Smooth muscle cell (in vitro differentiated cells): ENCODE measurements around the gene OR1A2. TPM values are rescaled to one million over a fixed set of nuclear protein-coding genes. Genes with fewer than 3 reads are reported as not detected.
"Not testable (repeated sequence)": the region's sequence is repeated elsewhere in the genome, so short reads cannot be mapped to it uniquely, and the experiment has no call there.

Source experiments
- DNase-seq: peaks from one replicate; lab custom pipeline; 2025; ENCODE audit not compliant: unreplicated experiment; lab: John Stamatoyannopoulos, UW
- H2AFZ ChIP-seq: fragments of 200-600 bp; sonication (generic); 2 replicates; pipeline ENCODE4 v1.6.0; 2016; ENCODE audit warnings: antibody characterized with exemption, low read depth, mild to moderate bottlenecking
- H3F3A ChIP-seq: fragments of 200-600 bp; sonication (generic); 2 replicates; pipeline ENCODE4 v1.6.0; 2017; ENCODE audit warnings: antibody characterized with exemption, low read depth
- H3K27ac ChIP-seq: fragments of 200-600 bp; sonication (generic); 2 replicates; pipeline ENCODE4 v1.5.1; 2016; ENCODE audit warnings: low read depth, mild to moderate bottlenecking
- H3K27me3 ChIP-seq: fragments of 200-600 bp; sonication (generic); 2 replicates; pipeline ENCODE4 v1.6.1; 2016; ENCODE audit warnings: low read depth, mild to moderate bottlenecking
- H3K36me3 ChIP-seq: fragments of 200-600 bp; sonication (generic); 2 replicates; pipeline ENCODE4 v1.5.1; 2016; ENCODE audit warnings: low read depth
- H3K4me1 ChIP-seq: fragments of 200-600 bp; sonication (generic); 2 replicates; pipeline ENCODE4 v1.5.1; 2016; ENCODE audit warnings: low read depth
- H3K4me2 ChIP-seq: fragments of 200-600 bp; sonication (generic); 2 replicates; pipeline ENCODE4 v1.6.0; 2016; ENCODE audit warnings: mild to moderate bottlenecking
- H3K4me3 ChIP-seq: fragments of 200-600 bp; sonication (generic); 2 replicates; pipeline ENCODE4 v1.5.1; 2016; ENCODE audit warnings: mild to moderate bottlenecking
- H3K79me2 ChIP-seq: fragments of 200-600 bp; sonication (generic); 2 replicates; pipeline ENCODE4 v1.6.0; 2016; ENCODE audit warnings: low read depth, mild to moderate bottlenecking
- H3K9ac ChIP-seq: fragments of 200-600 bp; sonication (generic); 2 replicates; pipeline ENCODE4 v1.6.0; 2016; ENCODE audit warnings: low read depth
- H3K9me3 ChIP-seq: fragments of 200-600 bp; sonication (generic); replicated peaks from 2 replicates; pipeline ENCODE4 v1.5.1; 2016; ENCODE audit warnings: low read depth
- H4K20me1 ChIP-seq: fragments of 200-600 bp; sonication (generic); 2 replicates; pipeline ENCODE4 v1.6.0; 2016; ENCODE audit warnings: low read depth
- WGBS: methylation state at CpG from one replicate; pipeline ENCODE4 v1.1.7; 2016; ENCODE audit warnings: low lambda C conversion rate; 5-methylcytosine and 5-hydroxymethylcytosine counted together
- polyA plus RNA-seq: library from polyadenylated mRNA; unstranded; fragments of >200 nt; fragmentation: Nextera tagmentation; extraction: Ambion mirVana; gene quantifications from 2 replicates; pipeline ENCODE4 v1.2.1, GENCODE V29; 2016
- total RNA-seq: library from RNA; depleted of rRNA; stranded (reverse); fragments of >200 nt; gene quantifications from 2 replicates; pipeline ENCODE4 v1.2.3, GENCODE V29; 2014
- TF ChIP-seq, protein P1 (sequence below): fragments of 200-600 bp; sonication (generic); IDR thresholded peaks from 2 replicates; pipeline ENCODE4 v1.5.1; 2017; ENCODE audit warnings: borderline replicate concordance, mild to moderate bottlenecking, antibody characterized with exemption; ENCODE audit not compliant: insufficient read depth, poor library complexity, severe bottlenecking

The OR1A2 gene
- total and polyA plus RNA-seq, 2 experiments from 2014 or later = not detected

DNA sequence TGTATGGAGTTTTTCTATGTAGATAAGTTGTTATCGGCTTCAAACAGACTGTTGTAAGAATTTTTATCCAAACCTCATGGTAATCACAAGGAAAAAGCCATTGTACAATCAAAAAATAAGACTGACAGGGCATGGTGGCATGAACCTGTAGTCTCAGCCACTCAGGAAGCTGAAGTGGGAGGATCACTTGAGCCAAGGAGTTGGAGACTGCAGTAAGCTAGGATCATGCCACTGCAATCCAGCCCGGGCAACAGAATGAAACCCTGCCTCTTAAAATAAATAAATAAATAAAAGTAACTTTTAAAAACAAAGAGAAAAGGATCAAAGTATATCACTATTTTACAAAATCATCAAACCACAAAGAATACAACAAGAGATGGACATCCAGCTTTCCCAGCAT is 24.5 kb downstream of the OR1A2 start:
- no peaks in the 10 kb centered on the region for H3K36me3 ChIP-seq
- H3K27ac ChIP-seq = no peak overlapping the region
- no peaks in the 10 kb centered on the region for H3K79me2 ChIP-seq
- no peak overlapping the region for H3K9ac ChIP-seq
- H3K4me2 ChIP-seq = no peak overlapping the region
- no peak for DNase-seq
- H4K20me1 ChIP-seq = no peaks in the 10 kb centered on the region
- H3K4me3 ChIP-seq = no peak overlapping the region
- TF ChIP-seq, protein P1, sequence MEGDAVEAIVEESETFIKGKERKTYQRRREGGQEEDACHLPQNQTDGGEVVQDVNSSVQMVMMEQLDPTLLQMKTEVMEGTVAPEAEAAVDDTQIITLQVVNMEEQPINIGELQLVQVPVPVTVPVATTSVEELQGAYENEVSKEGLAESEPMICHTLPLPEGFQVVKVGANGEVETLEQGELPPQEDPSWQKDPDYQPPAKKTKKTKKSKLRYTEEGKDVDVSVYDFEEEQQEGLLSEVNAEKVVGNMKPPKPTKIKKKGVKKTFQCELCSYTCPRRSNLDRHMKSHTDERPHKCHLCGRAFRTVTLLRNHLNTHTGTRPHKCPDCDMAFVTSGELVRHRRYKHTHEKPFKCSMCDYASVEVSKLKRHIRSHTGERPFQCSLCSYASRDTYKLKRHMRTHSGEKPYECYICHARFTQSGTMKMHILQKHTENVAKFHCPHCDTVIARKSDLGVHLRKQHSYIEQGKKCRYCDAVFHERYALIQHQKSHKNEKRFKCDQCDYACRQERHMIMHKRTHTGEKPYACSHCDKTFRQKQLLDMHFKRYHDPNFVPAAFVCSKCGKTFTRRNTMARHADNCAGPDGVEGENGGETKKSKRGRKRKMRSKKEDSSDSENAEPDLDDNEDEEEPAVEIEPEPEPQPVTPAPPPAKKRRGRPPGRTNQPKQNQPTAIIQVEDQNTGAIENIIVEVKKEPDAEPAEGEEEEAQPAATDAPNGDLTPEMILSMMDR = no peak
- H3K27me3 ChIP-seq = no peaks in the 10 kb centered on the region
- H3F3A ChIP-seq = no peaks in the 10 kb centered on the region
- WGBS = 83% methylated on average over 2 of the region's 2 CpGs
- H3K9me3 ChIP-seq = no peaks in the 10 kb centered on the region
- H2AFZ ChIP-seq = no peak overlapping the region
- no peaks in the 10 kb centered on the region for H3K4me1 ChIP-seq

DNA sequence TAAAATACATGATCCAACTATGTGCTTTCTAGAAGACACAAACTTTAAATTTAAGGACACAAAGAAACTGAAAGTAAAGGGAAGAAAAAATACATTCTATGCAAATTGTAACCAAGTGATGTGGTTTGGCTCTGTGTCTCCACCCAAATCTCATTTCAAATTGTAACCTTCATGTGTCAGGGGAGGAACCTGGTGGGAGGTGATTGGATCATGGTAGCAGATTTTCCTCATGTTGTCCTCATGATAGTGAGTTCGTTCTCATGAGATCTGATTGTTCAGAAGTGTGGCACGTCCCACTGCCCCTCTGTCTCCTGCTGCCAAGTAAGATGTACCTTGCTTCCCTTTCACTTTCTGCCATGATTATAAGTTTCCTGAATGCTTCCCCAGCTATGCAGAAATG is 25.2 kb downstream of the OR1A2 start:
- Histone ChIP-seq H3K36me3 (no peaks in the 10 kb centered on the region), H2AFZ (no peak overlapping the region), H3K4me2 (no peak overlapping the region), H3K9ac (no peak overlapping the region), H3K79me2 (no peaks in the 10 kb centered on the region), H4K20me1 (no peaks in the 10 kb centered on the region), H3K4me1 (no peaks in the 10 kb centered on the region), H3K27ac (no peak overlapping the region), H3F3A (no peaks in the 10 kb centered on the region), H3K27me3 (no peaks in the 10 kb centered on the region), H3K9me3 (no peaks in the 10 kb centered on the region), H3K4me3 (no peak overlapping the region)
- 64% methylated on average over 2 of the region's 2 CpGs for WGBS
- DNase-seq = no peak
- TF ChIP-seq, protein P1 = no peak

DNA sequence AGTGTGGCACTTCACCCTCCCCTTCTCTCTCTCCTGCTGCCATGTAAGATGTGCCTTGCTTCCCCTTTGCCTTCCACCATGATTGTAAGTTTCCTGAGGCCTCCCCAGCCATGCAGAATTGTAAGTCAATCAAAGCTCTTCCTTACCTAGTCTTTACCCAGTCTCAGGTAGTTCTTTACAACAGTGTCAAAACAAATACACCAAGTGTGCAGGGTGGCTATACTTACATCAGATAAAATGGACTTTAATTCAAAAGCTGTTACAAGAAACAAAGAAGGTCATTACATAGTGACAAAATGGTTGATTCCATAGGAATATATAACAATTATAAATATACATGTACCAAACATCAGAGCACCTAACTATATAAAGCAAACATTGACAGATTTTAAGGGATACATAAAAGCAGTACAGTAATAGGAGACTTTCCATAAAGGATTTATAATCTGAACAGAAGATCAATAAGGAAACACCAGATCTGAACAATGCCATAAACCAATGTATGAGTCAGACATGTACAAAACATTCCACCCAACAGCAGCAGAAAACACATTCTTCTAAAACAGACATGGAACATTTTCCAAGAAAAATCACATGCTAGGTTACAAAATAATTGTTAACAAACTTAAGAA is 27.5 kb downstream of the OR1A2 start:
- H3K79me2 ChIP-seq, H3K27ac ChIP-seq, H3K27me3 ChIP-seq, DNase-seq, H4K20me1 ChIP-seq, H3F3A ChIP-seq, H3K9me3 ChIP-seq, H3K4me1 ChIP-seq, H3K9ac ChIP-seq, H3K4me3 ChIP-seq, H2AFZ ChIP-seq, H3K36me3 ChIP-seq, H3K4me2 ChIP-seq: not testable (repeated sequence)

DNA sequence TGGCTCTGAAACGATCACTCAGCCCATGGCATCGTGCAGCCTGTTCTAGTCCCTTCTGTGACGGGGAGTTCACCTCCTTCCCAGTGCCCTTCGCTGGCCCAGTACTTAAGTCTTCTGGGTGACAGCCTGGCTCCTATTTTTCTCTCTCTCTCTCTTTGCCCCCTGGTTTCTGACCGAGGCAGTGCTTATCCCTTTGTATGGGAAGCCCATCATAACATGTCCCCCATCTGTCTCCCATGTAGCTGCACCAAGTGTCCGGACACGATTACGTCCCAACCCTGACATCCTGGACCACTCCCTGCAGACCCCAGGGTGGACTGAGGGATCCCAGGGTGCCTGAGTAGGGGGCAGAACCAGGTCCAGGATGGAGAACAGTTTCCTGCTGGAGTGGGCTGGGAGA is 35.0 kb downstream of the OR1A2 start:
- H3K9me3 ChIP-seq = not testable (repeated sequence)

DNA sequence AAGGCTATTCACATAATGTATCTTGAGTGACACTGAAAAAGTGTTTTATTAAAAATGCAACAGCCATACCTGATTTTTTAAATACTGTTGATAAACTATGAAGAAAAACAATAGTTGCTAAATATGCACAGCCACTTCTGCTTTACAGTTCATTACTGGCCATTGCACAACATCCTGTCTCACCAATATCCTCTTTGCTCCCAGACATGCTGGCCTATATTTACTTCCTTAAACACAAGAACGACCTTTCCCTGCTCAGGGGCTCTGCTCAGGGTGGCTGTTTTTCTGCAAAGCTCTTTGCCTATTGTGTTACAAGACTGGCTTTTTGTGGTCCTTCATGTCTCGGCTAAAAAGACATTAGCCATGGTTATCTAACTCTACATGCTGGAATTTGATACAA is 41.4 kb downstream of the OR1A2 start:
- 47% methylated on average over 2 of the region's 2 CpGs for WGBS
- H3K4me1 ChIP-seq = not testable (repeated sequence)

More for the DNA sequence above, 35.0 kb downstream of the OR1A2 start:
- WGBS = 81% methylated on average over 8 of the region's 8 CpGs
- H3K4me1 ChIP-seq, H3K4me2 ChIP-seq, H3K36me3 ChIP-seq, H3K79me2 ChIP-seq, H4K20me1 ChIP-seq, H3K9ac ChIP-seq, H3F3A ChIP-seq, H3K4me3 ChIP-seq, H2AFZ ChIP-seq, H3K27ac ChIP-seq, H3K27me3 ChIP-seq, DNase-seq: not testable (repeated sequence)

DNA sequence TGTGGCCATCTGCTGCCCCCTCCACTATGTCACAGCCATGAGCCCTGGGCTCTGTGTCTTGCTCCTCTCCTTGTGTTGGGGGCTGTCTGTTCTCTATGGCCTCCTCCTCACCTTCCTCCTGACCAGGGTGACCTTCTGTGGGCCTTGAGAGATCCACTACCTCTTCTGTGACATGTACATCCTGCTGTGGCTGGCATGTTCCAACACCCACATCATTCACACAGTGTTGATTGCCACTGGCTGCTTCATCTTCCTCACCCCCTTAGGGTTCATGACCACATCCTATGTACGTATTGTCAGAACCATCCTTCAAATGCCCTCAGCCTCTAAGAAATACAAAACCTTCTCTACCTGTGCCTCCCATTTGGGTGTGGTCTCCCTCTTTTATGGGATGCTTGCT is 43.7 kb downstream of the OR1A2 start:
- WGBS = 88% methylated on average over 1 of the region's 1 CpG
- H3K4me2 ChIP-seq, H2AFZ ChIP-seq, H3K27ac ChIP-seq, H3K36me3 ChIP-seq, H3K27me3 ChIP-seq, H3F3A ChIP-seq, H3K9ac ChIP-seq, DNase-seq, H3K4me3 ChIP-seq, H3K4me1 ChIP-seq, H3K9me3 ChIP-seq, H4K20me1 ChIP-seq, H3K79me2 ChIP-seq: not testable (repeated sequence)

More for the DNA sequence above, 41.4 kb downstream of the OR1A2 start:
- not testable (repeated sequence) for H3K27ac ChIP-seq, H4K20me1 ChIP-seq, H3F3A ChIP-seq, H3K36me3 ChIP-seq, H2AFZ ChIP-seq, H3K9me3 ChIP-seq, DNase-seq, H3K27me3 ChIP-seq, H3K4me2 ChIP-seq, H3K9ac ChIP-seq, H3K4me3 ChIP-seq, H3K79me2 ChIP-seq

DNA sequence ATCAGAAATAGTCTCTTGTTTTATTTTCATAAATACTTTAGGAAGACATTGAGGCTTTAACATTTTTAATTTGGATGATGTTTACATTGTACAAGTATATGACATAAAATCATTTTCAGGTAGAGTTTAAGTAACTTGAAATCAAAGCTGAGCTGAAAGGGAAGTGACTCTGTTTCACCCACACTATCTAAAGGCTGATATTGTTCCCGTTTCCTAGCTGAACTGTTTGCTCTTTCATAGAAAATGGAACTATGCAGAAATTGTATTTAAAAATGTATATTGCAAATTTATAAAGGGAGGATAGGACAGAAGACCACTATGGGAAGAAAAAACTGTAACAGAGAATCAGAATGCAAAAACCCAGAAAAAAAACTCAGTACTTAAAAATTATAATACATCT is 47.5 kb downstream of the OR1A2 start:
- not testable (repeated sequence) for H3K27ac ChIP-seq, H3K4me1 ChIP-seq, H4K20me1 ChIP-seq, H3K9me3 ChIP-seq, DNase-seq, H3K9ac ChIP-seq, H3K4me2 ChIP-seq, H2AFZ ChIP-seq, H3K27me3 ChIP-seq, H3K36me3 ChIP-seq, H3K4me3 ChIP-seq, H3K79me2 ChIP-seq, H3F3A ChIP-seq
- WGBS = 65% methylated on average over 1 of the region's 1 CpG
